Peyer's patch (tissue), 4 donors: ENCODE data around the gene HSD11B2. TPM values are rescaled to one million over a fixed set of nuclear protein-coding genes. Genes with fewer than 3 reads are reported as not detected.

Experiments
- DNase-seq, 3 donors: peaks; one replicate each; pipeline ENCODE4 v3.0.0-alpha.2; 2017 to 2019
- H3K27ac ChIP-seq, 4 donors: fragments of 200-600 bp; sonication (generic); one replicate each; pipeline ENCODE4 v1.5.1; 2016 to 2019
- H3K27me3 ChIP-seq, 2 donors: fragments of 200-600 bp; sonication (generic); one replicate each; pipeline ENCODE4 v1.5.1; 2019
- H3K36me3 ChIP-seq, 3 donors: fragments of 200-600 bp; sonication (generic); one replicate each; pipeline ENCODE4 v1.5.1; 2016 to 2019
- H3K4me1 ChIP-seq, 4 donors: fragments of 200-600 bp; sonication (generic); one replicate each; pipeline ENCODE4 v1.5.1; 2016 to 2019
- H3K4me3 ChIP-seq, 4 donors: fragments of 200-600 bp; sonication (generic); 1 replicate in 3 of 4; 2 replicates in 1 of 4; pipeline ENCODE4 v1.5.1; 2016 to 2019; ENCODE audit warnings: mild to moderate bottlenecking in 1 of 4
- H3K9me3 ChIP-seq, 4 donors: fragments of 200-600 bp; sonication (generic); one replicate each; pipeline ENCODE4 v1.5.1; 2016 to 2019; ENCODE audit warnings: mild to moderate bottlenecking in 1 of 4
- CTCF ChIP-seq, 6 experiments: fragments of 450-650 bp in 4 of 6; fragments of 200-600 bp in 2 of 6; sonication (generic) in 1 of 6; IDR thresholded peaks; one replicate each; pipeline ENCODE4 v1.5.1; 2017 to 2019; ENCODE audit warnings: antibody characterized with exemption in 6 of 6, mild to moderate bottlenecking in 3 of 6, moderate library complexity in 1 of 6
- POLR2A ChIP-seq, 2 donors: fragments of 450-650 bp; IDR thresholded peaks; one replicate each; pipeline ENCODE4 v1.5.1; 2017; ENCODE audit warnings: antibody characterized with exemption in 2 of 2, mild to moderate bottlenecking in 2 of 2, moderate library complexity in 2 of 2
- total RNA-seq, 4 donors: library from RNA; depleted of rRNA; stranded (reverse); fragments of >200 nt; gene quantifications; one replicate each; pipeline ENCODE4 v1.1.0, GENCODE V29; 2016

HSD11B2 gene
- total RNA-seq, 4 donors from 2014 or later, result 116 to 688 (median 499) TPM

- Histone ChIP-seq H3K4me3 (peak within 1 kb of the TSS; percentile 57 to 86 (median 70)), H3K9me3 (no peaks in the 10 kb centered on the region), H3K27ac (peak within 1 kb of the TSS; percentile 30 to 72 (median 68)), H3K36me3 (no peaks in the 10 kb centered on the region), H3K27me3 (no peaks in the 10 kb centered on the region), H3K4me1 (peaks cover 6 to 25% (median 7%) of the 10 kb centered on the region in 4 donors)
- no peak for TF ChIP-seq POLR2A (IDR thresholded peaks at IDR 0.05)
- peak in 5 of 6 experiments; percentile 32 to 74 (median 58) for TF ChIP-seq CTCF (IDR thresholded peaks at IDR 0.05)
- DNase-seq, result peak; percentile 47 to 82 (median 78)
Observed at GRCh38 chr16:67415872-67416793, 14.8 kb upstream of the HSD11B2 start, which contains the start of gene ZDHHC1. Gene ZDHHC1, minus strand, starts transcription at chr16:67416477. Its CDS starts 8,702 bp downstream, at chr16:67407775.

- Histone ChIP-seq H3K27ac (no peak overlapping the region), H3K36me3 (no peaks in the 10 kb centered on the region), H3K9me3 (no peaks in the 10 kb centered on the region), H3K4me1 (peaks cover 6 to 25% (median 7%) of the 10 kb centered on the region in 4 donors), H3K4me3 (no peak overlapping the region), H3K27me3 (no peaks in the 10 kb centered on the region)
- TF ChIP-seq POLR2A (IDR thresholded peaks at IDR 0.05), result no peak
- TF ChIP-seq CTCF (IDR thresholded peaks at IDR 0.05), result no peak
- DNase-seq, result no peak
Observed at GRCh38 chr16:67417333-67418061, 13.4 kb upstream of the HSD11B2 start.

GRCh38 chr16:67419502-67419901 is 11.4 kb upstream of the HSD11B2 start:
- no peak for DNase-seq
- no peaks in the 10 kb centered on the region for H3K27me3 ChIP-seq
- TF ChIP-seq CTCF (IDR thresholded peaks at IDR 0.05), result no peak
- no peak for TF ChIP-seq POLR2A (IDR thresholded peaks at IDR 0.05)
- no peaks in the 10 kb centered on the region for H3K9me3 ChIP-seq
- H3K4me1 ChIP-seq, result peaks cover 6 to 18% (median 7%) of the 10 kb centered on the region in 4 donors
- no peaks in the 10 kb centered on the region for H3K36me3 ChIP-seq
- H3K27ac ChIP-seq, result no peak overlapping the region
- H3K4me3 ChIP-seq, result no peak overlapping the region

GRCh38 chr16:67419931-67420330 is 11.0 kb upstream of the HSD11B2 start:
- Histone ChIP-seq H3K4me1 (peaks cover 6 to 17% (median 7%) of the 10 kb centered on the region in 4 donors), H3K27me3 (no peaks in the 10 kb centered on the region), H3K9me3 (no peaks in the 10 kb centered on the region), H3K27ac (no peak overlapping the region), H3K4me3 (no peak overlapping the region), H3K36me3 (no peaks in the 10 kb centered on the region)
- DNase-seq, result no peak
- TF ChIP-seq CTCF (IDR thresholded peaks at IDR 0.05) (no peak), POLR2A (IDR thresholded peaks at IDR 0.05) (no peak)

GRCh38 chr16:67421030-67421429 is 9.9 kb upstream of the HSD11B2 start:
- Histone ChIP-seq H3K36me3 (no peaks in the 10 kb centered on the region), H3K4me1 (peaks cover 0 to 9% (median 4%) of the 10 kb centered on the region in 4 donors), H3K27me3 (no peaks in the 10 kb centered on the region), H3K9me3 (no peaks in the 10 kb centered on the region), H3K27ac (no peak overlapping the region), H3K4me3 (no peak overlapping the region)
- TF ChIP-seq POLR2A (IDR thresholded peaks at IDR 0.05) (no peak), CTCF (IDR thresholded peaks at IDR 0.05) (no peak)
- no peak for DNase-seq
